Measurements from ENCODE around the gene IFNGR2.
A peak's percentile ranks its signal among the peaks of the same experiment; 100 is the strongest.

Gene IFNGR2

GRCh38 chr21:33402001-33402979 lies 923 bp upstream of the IFNGR2 start:
- ATAC-seq, result no peak
- TF ChIP-seq ESRRG (CRISPR knock-in tag; IDR thresholded peaks at IDR 0.05) (no peak), PATZ1 (CRISPR knock-in tag; IDR thresholded peaks at IDR 0.05; ENCODE audit: borderline replicate concordance) (no peak), ZNF70 (CRISPR knock-in tag; IDR thresholded peaks at IDR 0.05) (no peak), ZNF565 (CRISPR knock-in tag; conservative IDR thresholded peaks at IDR 0.05; ENCODE audit: low read depth) (no peak), ZNF8 (CRISPR knock-in tag; IDR thresholded peaks at IDR 0.05) (no peak), SNAI2 (CRISPR knock-in tag; IDR thresholded peaks at IDR 0.05) (no peak), ZC3H10 (CRISPR knock-in tag; IDR thresholded peaks at IDR 0.05) (no peak), CSDC2 (CRISPR knock-in tag; IDR thresholded peaks at IDR 0.05) (no peak), CSRNP3 (CRISPR knock-in tag; IDR thresholded peaks at IDR 0.05) (no peak), POU6F1 (CRISPR knock-in tag; IDR thresholded peaks at IDR 0.05; ENCODE audit: borderline replicate concordance, low read depth) (no peak), TCF4 (CRISPR knock-in tag; IDR thresholded peaks at IDR 0.05; ENCODE audit: borderline replicate concordance) (no peak), ISL1 (CRISPR knock-in tag; IDR thresholded peaks at IDR 0.05) (no peak), ZFP30 (CRISPR knock-in tag; IDR thresholded peaks at IDR 0.05) (no peak), ARNTL (CRISPR knock-in tag; IDR thresholded peaks at IDR 0.05; ENCODE audit: borderline replicate concordance, low read depth) (no peak), TOX (CRISPR knock-in tag; IDR thresholded peaks at IDR 0.05; ENCODE audit: borderline replicate concordance) (no peak), CREB5 (CRISPR knock-in tag; IDR thresholded peaks at IDR 0.05; ENCODE audit: low read depth) (no peak), TSHZ2 (CRISPR knock-in tag; IDR thresholded peaks at IDR 0.05) (no peak), ZFP3 (CRISPR knock-in tag; IDR thresholded peaks at IDR 0.05) (no peak), PPARA (CRISPR knock-in tag; IDR thresholded peaks at IDR 0.05; ENCODE audit: borderline replicate concordance) (no peak), BACH2 (CRISPR knock-in tag; IDR thresholded peaks at IDR 0.05; ENCODE audit: borderline replicate concordance) (no peak)

- TF ChIP-seq ZFP3 (CRISPR knock-in tag; IDR thresholded peaks at IDR 0.05) (no peak), PATZ1 (CRISPR knock-in tag; IDR thresholded peaks at IDR 0.05; ENCODE audit: borderline replicate concordance) (0 out of 2 replicates have a peak, but pooled peaks have one; percentile 42)
- ATAC-seq, result peak; percentile 61
Observed at GRCh38 chr21:33403786-33404585, 773 bp downstream of the IFNGR2 start.
